HepG2 (cell line): Measurements from ENCODE around the gene MPST.

Experiments used
- ARID2 ChIP-seq: sonication (generic); formaldehyde crosslinking; IDR thresholded peaks from 2 replicates; pipeline ENCODE4 v1.8.1; 2022; ENCODE audit warnings: mild to moderate bottlenecking, missing genetic modification reagents, borderline replicate concordance
- EZH2 ChIP-seq: conservative IDR thresholded peaks from 2 replicates; pipeline ENCODE4 v1.6.1; 2012; ENCODE audit warnings: mild to moderate bottlenecking, low read depth, low read length, moderate library complexity
- HNF4G ChIP-seq, 2 experiments: sonication (generic) in 1 of 2; formaldehyde crosslinking in 1 of 2; IDR thresholded peaks; 2 replicates each; pipeline versions ENCODE4 v1.4.0 to v1.6.1; 2011 to 2020; ENCODE audit warnings: borderline replicate concordance in 2 of 2, low read depth in 2 of 2, mild to moderate bottlenecking in 2 of 2, low read length in 1 of 2, missing genetic modification reagents in 1 of 2, moderate library complexity in 1 of 2
- HOXD1 ChIP-seq: sonication (generic); formaldehyde crosslinking; IDR thresholded peaks from 2 replicates; pipeline ENCODE4 v1.5.0; 2020; ENCODE audit warnings: missing genetic modification reagents
- IKZF1 ChIP-seq: fragments of 450-650 bp; IDR thresholded peaks from 2 replicates; pipeline ENCODE4 v1.7.1; 2016
- ZNF121 ChIP-seq: sonication (generic); formaldehyde crosslinking; IDR thresholded peaks from 2 replicates; pipeline ENCODE4 v1.5.0; 2020; ENCODE audit warnings: mild to moderate bottlenecking, missing genetic modification reagents
- ZNF276 ChIP-seq: sonication (generic); formaldehyde crosslinking; IDR thresholded peaks from 2 replicates; pipeline ENCODE4 v1.4.0; 2020; ENCODE audit warnings: mild to moderate bottlenecking, low read depth, missing genetic modification reagents
- ZNF841 ChIP-seq: sonication (generic); formaldehyde crosslinking; IDR thresholded peaks from 2 replicates; pipeline ENCODE4 v1.8.1; 2023; ENCODE audit warnings: missing genetic modification reagents, borderline replicate concordance
- TF ChIP-seq, protein P1 (sequence below): sonication (generic); formaldehyde crosslinking; IDR thresholded peaks from 2 replicates; pipeline ENCODE4 v1.5.0; 2020; ENCODE audit warnings: missing genetic modification reagents
- TF ChIP-seq, protein P2 (sequence below): sonication (generic); formaldehyde crosslinking; IDR thresholded peaks from 2 replicates; pipeline ENCODE4 v1.5.0; 2020; ENCODE audit warnings: mild to moderate bottlenecking, missing genetic modification reagents, moderate library complexity

- TF ChIP-seq EZH2: no peak
- TF ChIP-seq HNF4G (IDR thresholded peaks at IDR 0.05; ENCODE audit: borderline replicate concordance, low read depth, low read length): no peak
- no peak for TF ChIP-seq HNF4G (CRISPR knock-in tag; IDR thresholded peaks at IDR 0.05; ENCODE audit: borderline replicate concordance, low read depth)
- TF ChIP-seq, protein P1, sequence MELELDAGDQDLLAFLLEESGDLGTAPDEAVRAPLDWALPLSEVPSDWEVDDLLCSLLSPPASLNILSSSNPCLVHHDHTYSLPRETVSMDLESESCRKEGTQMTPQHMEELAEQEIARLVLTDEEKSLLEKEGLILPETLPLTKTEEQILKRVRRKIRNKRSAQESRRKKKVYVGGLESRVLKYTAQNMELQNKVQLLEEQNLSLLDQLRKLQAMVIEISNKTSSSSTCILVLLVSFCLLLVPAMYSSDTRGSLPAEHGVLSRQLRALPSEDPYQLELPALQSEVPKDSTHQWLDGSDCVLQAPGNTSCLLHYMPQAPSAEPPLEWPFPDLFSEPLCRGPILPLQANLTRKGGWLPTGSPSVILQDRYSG (CRISPR knock-in tag): no peak
- TF ChIP-seq HOXD1: no peak
- TF ChIP-seq, protein P2, sequence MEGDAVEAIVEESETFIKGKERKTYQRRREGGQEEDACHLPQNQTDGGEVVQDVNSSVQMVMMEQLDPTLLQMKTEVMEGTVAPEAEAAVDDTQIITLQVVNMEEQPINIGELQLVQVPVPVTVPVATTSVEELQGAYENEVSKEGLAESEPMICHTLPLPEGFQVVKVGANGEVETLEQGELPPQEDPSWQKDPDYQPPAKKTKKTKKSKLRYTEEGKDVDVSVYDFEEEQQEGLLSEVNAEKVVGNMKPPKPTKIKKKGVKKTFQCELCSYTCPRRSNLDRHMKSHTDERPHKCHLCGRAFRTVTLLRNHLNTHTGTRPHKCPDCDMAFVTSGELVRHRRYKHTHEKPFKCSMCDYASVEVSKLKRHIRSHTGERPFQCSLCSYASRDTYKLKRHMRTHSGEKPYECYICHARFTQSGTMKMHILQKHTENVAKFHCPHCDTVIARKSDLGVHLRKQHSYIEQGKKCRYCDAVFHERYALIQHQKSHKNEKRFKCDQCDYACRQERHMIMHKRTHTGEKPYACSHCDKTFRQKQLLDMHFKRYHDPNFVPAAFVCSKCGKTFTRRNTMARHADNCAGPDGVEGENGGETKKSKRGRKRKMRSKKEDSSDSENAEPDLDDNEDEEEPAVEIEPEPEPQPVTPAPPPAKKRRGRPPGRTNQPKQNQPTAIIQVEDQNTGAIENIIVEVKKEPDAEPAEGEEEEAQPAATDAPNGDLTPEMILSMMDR (CRISPR knock-in tag): no peak
- TF ChIP-seq ARID2 (CRISPR knock-in tag): no peak
- TF ChIP-seq ZNF841 (CRISPR knock-in tag): no peak
- no peak for TF ChIP-seq ZNF276 (CRISPR knock-in tag)
- TF ChIP-seq ZNF121 (CRISPR knock-in tag): no peak
- TF ChIP-seq IKZF1: no peak
Observed at GRCh38 chr22:37048133-37048532, 28.6 kb downstream of the MPST start.
